HG03565 (cell line): ENCODE measurements around the gene GRB7.
"Not testable (repeated sequence)": the region's sequence is repeated elsewhere in the genome, so short reads cannot be mapped to it uniquely, and the experiment has no call there.

Experiments used
- ATAC-seq: cut with Tn5 transposase; IDR thresholded peaks from one replicate; pipeline ENCODE4 v1.9.1; 2021; ENCODE audit warnings: mild to moderate bottlenecking, moderate library complexity; ENCODE audit not compliant: unreplicated experiment

The GRB7 gene

DNA sequence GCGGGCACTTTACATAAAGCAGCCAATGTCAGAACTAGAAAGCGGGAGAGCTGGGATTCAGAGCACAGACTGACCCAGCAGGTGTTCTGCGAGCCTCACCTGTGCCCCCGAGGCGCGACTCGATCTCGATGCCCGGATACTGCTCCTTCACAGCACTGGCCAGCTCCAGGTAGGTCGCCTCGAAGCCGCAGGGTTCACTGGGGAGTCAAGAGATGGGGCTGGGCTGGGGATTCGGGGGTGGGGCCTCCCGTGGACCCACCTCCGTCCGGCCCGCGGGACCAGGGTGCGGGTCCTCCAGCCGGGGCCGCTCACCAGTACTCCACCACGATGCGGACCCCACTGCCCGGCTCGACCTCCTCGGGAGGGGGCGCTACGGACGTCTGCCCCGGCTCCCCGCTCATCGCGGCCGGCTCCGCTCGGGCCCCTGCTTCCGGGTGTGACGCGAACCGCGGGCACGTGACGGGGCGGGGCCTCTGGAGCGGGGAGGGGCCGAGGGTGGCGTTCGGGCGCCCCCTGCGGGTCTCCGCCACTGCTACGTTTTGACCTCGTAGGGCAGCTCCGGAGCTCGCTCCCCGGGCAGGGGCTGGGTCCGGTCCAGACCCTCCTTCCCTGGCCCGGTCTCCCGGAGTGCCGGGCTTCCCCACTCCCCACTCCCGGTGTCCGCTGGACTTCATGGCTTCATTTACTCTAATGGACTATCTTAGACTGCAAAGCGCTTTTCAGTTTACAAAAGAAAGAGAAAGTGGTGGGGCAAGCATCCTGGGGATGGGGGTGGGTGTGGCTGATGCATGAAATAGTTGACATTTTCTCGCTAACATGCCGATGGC, 7.4 kb upstream of the GRB7 start, which contains the start of gene MIEN1:
TSS of gene MIEN1 (minus strand) at position 438 of the 827 bp plus-strand sequence. CDS start at position 401, 37 bp downstream.
- peak; percentile 83 for ATAC-seq

DNA sequence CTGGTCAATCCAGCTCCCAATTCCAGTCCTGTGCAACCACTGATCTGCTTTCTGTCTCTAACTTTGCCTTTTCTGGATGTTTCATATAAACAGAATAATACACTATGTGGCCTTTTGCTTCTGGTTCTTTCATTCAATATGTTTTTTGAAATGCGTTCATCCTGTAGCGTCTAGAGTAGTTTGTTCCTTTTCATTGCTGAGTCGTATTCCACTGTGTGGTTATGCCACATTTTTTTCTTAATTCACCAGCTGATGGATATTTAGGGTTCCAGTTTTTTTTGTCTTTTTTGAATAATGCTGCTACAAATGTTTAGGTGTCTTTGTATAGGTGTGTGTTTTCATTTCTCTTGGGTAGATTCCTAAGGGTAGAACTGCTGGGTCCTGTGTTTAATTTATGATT, 5.2 kb upstream of the GRB7 start:
- no peak for ATAC-seq

DNA sequence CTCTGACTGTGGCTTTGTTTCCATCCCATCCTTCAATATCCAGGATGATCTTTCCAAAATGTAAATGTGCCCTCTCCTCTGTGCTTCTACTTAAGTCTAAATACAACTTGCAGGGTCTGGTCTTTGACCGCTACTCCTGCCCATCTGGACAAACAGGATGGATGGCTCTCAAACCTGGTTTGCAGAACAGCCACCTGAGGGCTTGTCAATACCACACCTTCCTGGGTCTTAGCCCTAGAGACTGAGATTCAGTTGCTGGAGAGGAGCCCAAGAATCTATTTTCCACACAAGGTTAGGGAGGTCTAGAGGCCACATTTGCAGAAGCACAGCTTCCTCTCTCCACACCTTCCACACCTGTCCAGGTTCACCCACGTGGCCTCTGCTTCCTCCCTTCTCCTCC, 1.9 kb upstream of the GRB7 start:
- no peak for ATAC-seq

DNA sequence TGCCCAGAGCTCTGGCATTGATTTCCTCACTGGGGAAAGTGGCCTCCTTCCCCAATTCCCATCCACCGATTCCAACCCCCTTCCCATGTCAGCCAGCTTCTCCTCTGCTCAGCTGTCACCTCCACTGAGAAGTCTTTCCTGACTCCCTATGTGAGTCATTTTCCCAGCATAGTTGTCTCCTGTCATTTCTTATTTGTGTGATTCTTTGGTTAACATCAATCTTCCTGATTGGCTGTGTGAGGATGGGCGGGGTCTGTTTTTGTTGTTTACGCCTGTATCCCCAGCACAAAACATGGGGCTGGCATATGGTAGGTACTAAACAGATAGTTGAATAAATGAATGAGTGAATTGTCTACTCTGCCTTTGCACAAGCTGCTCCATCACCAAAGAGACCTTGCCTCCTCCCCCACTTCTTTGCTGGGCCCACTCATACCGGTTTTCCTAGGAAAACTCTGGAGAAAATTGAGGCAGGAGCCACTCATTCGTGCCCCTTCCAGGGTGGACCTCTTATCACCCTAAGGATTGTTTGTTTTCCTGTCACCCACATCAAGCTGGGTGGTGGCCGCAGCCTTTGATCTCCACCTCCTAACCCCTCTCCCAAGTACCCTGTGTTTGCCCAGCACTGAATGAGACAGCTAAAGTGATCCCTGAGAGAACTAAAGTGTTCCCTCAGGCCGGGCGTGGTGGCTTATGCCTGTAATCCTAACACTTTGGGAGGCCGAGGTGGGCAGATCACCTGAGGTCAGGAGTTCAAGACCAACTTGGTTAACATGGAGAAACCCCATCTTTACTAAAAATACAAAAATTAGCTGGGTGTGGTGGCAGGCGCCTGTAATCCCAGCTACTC, 1.2 kb upstream of the GRB7 start:
- no peak for ATAC-seq

DNA sequence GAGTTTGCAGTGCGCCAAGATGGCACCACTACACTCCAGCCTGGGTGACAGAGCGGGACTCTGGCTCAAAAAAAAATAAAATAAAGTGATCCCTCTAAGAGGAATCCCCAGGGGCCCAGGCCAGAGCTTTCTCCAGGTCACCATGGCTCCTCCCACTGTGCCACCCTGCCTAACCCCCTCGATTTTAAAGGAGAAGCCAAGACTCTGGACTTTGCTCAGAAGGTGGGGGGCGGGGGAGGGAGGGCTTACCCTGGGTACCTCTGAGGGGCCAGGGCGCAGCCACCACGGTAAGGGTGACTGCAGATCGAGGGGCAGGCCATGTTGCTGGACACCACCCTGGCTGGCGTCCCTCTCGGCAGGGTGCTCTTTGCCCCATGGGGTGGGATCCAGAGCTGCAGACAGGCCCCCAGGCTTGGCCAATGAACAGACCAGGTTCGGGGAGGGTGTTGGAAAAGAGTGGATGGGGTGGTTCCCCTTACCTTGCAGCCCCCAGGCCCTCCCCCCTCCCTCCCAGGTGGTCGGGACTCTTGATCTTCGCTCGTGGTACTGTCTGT, 455 bp upstream of the GRB7 start:
- no peak for ATAC-seq

DNA sequence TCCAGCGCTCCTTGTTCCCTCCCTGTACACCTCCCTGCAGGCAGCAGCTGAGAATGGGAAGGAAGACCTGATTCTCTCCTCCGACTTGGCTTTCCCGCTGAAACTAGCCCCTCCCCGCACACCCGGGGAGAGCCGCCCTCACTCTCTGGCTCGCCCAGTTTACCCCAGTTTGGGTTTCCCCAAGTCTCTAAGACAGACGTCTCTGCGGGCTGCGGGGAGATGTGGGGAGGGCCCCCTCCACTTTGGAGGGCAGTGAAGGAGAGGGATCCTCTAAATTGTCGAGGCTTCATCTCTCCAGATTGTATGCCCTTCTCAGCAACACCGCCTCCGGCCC, 797 bp downstream of the GRB7 start:
- no peak for ATAC-seq

DNA sequence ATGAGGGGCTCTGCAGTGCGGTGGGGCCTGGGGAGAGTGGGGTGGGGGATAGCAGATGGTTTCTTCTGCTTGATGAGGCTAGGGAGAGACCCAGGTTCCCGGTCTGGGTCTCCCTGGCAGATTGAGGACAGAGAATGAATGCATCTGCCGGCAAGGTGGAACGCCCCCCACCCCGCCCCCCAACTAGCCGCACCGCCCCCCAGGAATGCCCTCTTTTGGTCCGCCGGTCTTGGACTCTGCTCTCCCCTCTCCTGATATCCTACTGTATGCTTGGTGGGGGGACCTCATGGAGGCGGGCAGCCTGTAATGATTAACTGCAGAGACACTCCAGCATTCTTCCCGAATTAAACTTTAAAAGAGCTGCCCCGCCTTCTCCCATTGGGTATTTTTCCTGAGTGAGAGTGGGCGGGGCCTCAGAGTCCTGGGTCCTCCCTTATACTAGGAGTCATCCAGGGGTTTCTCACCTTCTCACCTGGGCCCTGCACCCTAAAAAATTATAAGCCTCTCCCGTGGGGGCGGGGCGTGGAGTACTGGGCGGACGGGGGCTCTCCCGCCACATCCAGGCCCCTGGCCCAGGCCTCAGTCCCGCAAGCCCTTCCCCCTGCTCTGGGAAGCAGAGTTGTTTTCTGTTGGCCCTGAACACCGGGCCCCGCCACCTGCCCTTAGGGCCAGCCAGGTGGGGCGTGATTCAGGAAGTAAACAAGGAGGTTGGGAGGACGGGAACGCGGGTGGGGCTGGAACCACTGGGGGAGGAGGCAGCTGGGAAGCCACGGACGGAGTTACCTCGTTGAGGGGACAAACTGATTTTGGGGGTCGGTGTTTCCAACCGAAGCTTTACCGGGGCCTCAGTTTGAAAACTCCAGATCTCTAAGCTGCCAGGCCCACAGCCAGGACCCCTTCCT, 1.5 kb downstream of the GRB7 start:
- no peak for ATAC-seq

DNA sequence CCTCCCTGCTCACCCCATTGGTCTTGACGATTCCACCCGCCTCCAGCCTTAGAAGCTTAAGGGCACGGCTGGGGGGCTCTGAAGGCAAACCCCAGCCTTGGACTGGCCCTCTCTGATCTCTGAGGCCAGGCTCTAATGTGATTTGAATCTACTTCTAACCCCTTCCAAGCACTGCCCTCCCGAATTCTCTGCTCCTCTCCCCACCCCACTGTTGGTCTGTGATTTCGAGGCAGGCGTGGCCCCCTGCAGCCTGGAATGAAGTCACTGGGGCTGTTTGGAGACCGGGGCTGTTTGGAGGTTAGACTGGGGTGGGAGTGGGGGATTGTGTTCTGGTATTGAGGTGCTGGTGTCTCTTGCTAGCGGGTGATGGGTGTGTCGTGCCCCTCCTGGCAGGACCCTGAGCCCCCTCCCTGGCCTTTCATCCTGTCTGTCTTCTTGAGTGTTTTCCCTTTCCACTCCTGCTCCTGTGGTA, 2.2 kb downstream of the GRB7 start:
- no peak for ATAC-seq

DNA sequence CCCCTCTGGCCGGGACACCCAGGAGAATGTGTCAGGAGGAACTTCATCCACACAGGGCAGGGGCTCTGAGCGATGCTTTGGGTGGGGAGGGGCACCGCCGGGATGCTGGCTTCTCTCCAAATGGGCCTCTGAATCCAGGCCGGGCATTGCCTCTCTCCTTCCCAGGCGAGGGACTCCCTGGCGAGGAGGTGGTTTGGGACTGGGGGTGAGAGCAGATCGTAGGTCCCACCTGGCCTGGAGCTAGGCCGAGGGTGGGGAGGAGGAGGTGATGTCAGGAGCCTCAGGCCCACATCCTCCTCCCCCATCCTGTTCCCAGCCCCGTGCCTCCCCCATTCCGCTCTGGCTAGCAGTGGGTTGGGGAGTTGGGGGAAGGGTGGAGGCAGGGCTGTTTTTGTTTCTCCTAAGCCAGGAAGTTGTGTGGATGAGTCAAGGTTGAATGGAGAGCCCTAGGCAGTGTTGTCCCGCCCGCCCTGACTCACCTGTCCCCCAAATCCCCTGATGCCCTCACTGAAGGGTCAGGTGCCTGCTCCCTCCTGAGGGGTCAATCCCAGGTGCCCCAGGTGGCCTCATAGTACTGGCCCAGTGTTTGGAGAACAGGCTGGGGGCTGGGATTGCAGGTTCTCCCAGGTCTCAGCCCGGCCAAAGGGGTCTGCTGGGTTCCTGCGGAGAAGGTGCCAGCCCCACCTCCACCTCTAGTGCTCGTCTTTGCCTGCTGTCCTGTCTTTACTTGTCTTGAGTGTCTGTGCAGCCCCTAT, 2.8 kb downstream of the GRB7 start:
- no peak for ATAC-seq

DNA sequence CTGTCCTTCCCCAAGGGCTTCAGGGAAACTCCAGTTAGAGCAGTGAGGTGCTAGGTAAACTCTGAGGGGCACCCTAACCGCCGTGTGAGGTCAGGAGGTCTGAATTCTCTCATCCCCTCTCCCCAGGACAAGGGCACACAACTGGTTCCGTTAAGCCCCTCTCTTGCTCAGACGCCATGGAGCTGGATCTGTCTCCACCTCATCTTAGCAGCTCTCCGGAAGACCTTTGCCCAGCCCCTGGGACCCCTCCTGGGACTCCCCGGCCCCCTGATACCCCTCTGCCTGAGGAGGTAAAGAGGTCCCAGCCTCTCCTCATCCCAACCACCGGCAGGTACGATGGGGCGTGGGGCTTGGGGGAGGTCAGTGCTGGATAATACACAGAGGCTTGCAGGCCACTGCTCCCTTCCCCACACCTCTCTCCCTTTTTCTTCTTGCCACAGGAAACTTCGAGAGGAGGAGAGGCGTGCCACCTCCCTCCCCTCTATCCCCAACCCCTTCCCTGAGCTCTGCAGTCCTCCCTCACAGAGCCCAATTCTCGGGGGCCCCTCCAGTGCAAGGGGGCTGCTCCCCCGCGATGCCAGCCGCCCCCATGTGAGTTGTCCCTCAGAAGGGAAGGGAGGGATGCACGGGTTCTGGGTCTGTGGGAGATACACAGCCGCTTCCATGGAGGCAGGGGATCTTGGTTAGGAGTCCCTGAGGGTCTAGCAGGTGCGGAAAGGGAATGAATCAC, 4.6 kb downstream of the GRB7 start:
- no peak for ATAC-seq

DNA sequence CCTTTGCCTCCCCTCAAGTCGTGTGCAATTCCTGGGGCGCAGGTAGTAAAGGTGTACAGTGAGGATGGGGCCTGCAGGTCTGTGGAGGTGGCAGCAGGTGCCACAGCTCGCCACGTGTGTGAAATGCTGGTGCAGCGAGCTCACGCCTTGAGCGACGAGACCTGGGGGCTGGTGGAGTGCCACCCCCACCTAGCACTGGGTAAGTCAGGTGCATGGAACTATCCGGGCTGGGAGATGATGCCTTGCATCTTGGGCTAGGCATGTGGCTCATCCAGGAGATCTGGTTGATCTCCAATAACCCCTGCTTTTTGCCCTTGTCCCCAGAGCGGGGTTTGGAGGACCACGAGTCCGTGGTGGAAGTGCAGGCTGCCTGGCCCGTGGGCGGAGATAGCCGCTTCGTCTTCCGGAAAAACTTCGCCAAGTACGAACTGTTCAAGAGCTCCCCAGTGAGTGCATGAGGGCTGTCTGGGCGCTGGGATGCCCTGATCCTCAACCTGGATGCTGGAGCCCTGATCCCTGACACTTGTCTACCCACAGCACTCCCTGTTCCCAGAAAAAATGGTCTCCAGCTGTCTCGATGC, 5.2 kb downstream of the GRB7 start:
- no peak for ATAC-seq

DNA sequence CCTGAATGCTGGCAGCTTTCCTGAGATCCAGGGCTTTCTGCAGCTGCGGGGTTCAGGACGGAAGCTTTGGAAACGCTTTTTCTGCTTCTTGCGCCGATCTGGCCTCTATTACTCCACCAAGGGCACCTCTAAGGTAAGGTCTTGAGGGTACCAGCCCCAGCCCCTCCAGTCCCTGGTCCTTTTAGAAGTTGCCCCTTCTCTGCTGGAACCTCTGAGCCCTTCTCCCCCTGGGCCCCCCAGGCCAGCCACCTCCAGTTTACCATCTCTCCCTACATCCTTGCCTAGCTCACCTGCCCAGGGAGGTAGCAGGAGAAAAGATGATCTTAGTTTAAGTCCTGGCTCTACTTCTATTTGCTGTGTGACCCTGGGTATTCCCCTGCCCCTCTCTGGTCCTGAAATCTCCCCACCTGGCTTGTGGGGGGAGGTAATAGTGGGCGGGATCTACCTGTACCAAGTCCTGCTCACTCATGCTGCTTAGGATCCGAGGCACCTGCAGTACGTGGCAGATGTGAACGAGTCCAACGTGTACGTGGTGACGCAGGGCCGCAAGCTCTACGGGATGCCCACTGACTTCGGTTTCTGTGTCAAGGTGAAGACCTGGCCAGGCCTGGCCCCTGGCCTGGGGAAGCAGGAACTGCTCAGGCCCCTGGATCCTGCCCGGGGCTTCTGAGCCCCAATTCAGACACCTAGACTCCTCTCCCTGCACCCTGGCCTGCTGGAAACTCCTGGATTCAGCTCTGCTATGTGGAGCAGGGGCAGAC, 6.5 kb downstream of the GRB7 start:
- ATAC-seq: no peak

DNA sequence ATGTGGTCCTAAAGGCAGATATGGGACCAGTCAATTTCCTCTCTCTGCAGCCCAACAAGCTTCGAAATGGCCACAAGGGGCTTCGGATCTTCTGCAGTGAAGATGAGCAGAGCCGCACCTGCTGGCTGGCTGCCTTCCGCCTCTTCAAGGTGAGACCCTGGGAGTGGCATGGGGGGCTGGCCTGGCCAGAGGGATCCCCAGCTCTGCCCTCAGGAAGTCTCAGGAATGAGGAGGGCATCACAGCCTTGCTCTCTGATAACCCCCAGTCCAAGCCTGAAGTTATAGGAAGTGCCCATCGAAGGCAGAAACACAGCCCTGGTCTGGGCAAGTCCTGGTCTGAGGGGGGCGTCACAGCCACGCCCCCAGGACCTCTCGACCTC, 7.1 kb downstream of the GRB7 start:
- ATAC-seq: no peak

DNA sequence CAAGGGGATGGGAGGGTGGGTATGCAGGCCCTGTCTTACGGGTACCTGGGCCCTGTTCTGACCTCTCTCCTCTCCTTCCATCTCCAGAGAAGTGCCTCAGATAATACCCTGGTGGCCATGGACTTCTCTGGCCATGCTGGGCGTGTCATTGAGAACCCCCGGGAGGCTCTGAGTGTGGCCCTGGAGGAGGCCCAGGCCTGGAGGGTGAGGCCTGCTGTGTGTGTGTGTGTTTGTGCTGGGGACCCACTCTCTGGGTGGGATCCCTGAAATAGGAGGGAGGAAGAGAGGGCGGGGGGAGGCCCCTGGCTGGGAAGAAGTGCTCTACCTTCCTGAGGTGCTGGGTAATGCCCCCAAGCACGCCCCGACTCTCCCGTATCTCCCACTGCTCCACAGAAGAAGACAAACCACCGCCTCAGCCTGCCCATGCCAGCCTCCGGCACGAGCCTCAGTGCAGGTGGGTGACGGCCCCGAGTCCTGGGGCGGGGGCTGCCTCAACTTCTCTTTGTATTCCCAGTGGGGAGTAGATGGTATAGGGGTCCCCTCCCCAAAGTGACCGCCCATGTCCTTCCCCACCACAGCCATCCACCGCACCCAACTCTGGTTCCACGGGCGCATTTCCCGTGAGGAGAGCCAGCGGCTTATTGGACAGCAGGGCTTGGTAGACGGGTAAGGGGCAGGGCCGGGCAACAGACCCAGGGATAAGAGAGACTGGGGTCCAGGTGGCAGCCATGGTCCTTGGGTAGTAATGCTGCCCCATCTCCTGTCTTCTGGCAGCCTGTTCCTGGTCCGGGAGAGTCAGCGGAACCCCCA, 7.8 kb downstream of the GRB7 start:
- no peak for ATAC-seq

DNA sequence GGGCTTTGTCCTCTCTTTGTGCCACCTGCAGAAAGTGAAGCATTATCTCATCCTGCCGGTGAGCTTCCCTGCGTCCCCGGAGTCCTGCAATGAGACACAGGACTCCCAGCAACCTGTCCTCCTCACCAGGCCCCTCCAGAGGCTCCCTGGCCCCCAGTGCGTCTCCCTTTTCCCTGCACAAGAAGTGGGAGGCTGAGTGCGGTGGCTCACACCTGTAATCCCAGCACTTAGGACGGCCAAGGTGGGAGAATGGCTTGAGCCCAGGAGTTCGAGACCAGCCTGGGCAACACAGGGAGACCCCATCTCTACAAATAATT, 8.4 kb downstream of the GRB7 start:
- ATAC-seq: no peak

DNA sequence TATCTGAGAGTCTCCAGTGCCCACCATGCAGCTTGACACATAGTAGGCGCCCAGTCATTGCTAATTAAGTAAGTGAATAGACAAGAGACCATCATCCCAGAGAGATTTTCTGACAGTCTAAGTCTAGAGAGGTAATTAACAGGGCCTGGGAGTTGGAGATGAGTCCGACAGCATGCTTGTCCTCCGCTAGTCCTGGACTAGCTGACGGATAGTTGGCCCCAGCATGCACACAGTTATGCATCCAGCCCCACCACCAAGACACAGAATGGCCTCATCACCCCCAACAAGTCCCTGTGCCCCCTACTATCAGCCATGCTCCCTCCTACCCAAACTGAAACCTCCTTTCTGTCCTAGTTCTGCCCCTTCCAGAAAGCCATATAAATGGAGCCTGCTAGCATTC, 10.0 kb downstream of the GRB7 start:
- ATAC-seq: no peak

DNA sequence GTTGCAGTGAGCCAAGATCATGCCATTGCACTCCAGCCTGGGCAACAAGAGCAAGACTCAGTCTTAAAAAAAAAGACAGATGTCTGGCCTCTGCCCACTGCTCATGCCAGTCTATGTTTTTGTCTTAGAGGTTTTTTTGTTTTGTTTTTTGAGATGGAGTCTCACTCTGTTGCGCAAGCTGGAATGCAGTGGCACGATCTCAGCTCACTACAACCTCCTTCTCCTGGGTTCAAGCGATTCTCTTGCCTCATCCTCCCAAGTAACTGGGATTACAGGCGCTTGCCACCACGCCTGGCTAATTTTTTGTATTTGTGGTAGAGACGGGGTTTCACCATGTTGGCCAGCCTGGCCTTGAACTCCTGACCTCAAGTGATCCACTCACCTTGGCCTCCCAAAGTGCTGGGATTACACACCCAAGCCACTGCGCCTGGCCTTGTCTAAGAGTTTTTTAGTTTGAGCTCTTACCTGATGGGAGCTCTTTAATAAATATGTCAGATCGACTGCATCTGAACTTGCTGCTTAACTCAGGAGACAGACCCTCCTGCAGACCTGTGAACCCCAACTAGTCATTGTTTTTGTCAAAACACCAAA, 10.8 kb downstream of the GRB7 start:
- not testable (repeated sequence) for ATAC-seq
